ENCODE measurements around the gene TRIOBP.

Gene TRIOBP

DNA sequence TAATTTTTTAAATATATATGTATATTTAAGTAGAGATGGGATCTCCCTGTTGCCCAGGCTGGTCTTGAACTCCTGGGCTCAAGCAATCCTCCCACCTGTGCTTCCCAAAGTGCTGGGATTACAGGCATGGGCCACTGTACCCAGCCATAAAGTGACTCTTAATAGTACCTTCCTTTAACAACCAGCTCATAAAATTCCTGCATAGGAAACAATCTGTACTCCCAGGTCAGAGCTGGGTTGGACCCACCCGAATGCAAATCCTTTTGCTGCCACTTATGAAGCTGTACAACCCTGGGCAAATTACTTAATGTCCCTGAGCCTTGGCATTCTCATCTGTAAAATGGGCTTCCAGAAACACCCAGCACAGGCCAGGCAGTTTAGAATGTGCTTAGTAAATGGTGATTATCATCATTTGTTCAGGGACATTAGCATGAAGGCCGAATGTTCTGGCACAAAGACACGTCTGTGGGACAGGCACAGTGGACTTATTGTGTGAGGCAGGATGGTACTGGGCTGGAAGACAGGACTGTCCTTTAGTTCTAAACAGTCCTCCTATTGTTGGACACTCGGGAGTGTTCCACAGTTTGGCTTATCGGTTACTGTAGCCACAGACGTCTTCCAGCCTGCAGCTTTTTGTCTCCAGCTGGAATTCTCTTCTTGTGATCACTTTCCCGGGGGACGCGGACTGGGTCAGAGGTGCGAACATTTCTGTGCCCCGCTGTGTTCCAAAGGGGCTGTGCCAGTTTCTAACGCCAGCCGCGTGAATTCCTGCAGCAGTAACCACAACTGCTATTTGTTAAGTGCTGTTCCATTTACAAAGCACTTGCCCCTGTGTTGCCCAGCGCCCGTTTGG, 32.4 kb upstream of the TRIOBP start:
- no peak for DNase-seq

DNA sequence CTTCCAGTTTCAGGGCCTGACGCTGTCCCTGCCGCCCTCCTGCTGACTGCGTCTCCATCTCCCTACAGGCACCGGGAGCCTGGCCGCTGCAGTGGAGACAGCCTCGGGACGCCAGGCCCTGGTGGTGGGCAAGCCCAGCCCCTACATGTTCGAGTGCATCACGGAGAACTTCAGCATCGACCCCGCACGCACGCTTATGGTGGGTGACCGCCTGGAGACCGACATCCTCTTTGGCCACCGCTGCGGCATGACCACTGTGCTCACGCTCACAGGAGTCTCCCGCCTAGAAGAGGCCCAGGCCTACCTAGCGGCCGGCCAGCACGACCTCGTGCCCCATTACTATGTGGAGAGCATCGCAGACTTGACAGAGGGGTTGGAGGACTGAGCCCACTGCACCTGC, 31.4 kb upstream of the TRIOBP start:
- DNase-seq = no peak

DNA sequence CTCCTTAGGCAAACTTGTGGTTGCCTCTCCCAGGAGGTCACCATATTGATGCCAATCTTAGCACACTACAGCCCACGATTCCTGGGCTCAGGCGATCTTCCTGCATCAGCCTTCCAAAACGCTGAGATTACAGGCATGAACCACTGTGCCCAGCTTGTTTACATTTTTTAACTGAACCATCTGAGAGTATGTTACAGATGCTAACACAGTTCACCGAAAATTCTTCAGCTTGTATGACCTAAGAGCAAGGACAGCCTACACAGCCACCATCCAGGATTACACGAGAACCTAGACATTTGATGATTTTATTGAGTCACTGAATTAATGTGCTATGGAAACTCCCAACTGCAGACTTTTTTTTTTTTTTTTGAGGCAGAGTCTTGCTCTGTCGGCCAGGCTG, 27.3 kb upstream of the TRIOBP start:
- DNase-seq = no peak

DNA sequence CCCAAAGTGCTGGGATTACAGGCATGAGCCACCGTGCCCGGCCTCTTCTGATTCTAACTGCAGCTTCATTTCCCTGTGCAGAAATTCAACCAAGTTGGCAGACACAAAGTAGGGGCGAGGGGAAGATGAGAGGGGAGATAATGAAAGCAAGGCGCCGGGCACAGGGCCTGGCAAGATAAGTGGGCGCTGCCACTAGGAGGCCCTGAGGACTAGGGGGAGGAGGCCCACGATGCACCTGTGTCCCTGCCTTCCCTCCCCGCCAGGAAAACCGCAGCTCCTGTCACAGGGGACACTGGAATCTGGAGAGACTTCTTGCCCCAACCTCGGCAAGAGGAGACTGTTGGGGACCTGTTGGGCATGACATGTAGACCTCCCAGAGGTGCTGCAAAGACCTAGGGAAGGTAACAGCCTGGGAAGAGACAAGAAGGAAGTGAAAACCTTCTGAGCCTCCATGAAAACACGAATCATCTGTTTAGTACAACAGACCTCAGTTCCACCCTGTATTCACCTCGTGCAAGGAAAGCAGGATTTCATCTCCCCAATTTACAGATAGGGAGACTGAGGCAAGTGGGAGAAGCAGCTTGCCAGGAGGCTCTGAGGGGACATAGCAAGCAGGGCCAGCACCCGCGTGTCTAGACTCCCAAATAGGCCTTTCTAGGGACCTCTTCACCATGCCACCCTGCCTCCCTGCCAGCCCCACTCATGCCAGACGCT, 24.5 kb upstream of the TRIOBP start:
- no peak for DNase-seq

DNA sequence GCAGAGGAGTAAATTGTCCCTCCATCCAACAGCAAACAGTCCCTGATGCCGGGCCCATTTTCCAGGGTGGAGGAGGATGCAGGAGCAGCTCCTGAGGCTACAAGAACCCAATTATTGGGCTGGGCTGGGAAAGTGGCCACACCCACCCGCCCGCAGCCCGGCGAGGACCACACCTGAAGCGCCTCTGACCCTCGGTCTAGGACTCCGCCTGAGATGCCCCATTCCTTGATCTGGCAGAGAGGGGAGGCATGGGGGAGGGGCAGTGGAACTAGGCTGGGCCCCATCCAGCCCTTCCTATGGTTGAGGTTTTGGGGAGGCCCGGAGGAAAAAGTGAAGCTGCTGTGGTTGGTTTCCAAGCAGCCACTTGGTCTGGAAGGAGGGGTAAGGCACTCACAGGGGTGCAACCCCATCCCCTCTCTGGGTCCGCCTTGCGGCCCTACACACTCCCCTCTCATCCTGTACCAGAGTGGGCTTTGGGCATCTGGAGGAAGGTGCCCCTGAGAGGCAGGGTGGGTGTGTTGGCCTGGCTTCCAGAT, 23.9 kb upstream of the TRIOBP start:
- no peak for DNase-seq

- DNase-seq = no peak
Observed at GRCh38 chr22:37674248-37674647, 22.6 kb upstream of the TRIOBP start.

- peak; percentile 35 for DNase-seq
Observed at GRCh38 chr22:37674951-37675929, 21.6 kb upstream of the TRIOBP start, which contains the start of gene LGALS1. LGALS1 (plus strand) TSS chr22:37675636; CDS start chr22:37675703, 67 bp downstream.

GRCh38 chr22:37675930-37676735, 20.7 kb upstream of the TRIOBP start:
- DNase-seq = no peak

DNA sequence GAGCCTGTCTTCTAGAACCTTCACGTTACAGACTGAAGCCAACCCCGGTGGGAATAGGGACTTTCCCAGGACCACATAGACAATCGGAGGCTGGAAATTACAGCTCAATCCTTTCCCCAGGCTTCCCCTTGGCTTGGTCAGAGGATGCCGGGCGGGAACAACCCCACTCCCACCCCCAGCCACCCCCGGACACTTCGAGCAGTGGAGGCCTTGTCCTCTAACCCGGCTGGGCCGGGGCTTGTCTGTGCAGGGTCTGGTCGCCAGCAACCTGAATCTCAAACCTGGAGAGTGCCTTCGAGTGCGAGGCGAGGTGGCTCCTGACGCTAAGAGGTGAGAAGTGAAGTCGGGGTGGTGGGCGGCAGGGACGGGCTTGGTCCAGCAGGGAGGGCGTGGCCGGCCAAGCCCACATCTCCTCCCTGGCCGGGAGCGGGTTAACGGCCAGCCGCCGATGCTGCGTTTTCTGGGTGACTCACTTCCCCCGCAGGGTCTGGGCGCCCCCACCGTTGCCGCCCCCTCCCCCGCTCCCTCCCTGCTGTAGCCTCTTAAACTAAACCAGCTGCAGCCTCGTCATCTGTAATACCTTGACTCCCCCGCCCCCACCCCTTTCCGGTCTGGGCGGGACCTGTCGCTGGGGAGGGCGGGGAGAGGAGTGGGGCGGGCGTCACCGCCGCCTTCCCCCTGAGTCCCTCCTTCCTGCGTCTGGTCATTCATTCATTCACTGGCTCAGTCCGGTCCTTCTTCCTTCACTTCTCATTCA, 19.9 kb upstream of the TRIOBP start:
- no peak for DNase-seq

DNA sequence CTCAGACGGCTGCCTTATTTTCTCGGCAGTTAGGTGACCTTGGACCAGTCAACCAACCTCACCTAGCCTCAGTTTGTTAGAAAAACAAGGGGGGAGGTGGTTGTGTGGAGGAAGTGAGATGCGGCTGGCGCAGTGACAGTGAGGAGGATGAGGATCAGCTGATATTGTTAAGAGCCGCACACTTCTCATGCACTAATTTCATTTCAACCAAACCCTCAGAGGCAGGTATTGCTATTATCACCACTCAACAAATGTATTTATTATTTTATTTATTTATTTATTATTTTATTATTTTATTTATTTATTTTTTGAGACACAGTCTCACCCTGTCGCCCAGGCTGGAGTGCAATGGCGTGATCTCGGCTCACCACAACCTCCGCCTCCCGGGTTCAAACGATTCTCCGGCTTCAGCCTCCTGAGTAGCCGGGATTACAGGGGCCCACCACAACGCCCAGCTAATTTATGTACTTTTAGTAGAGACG, 19.3 kb upstream of the TRIOBP start:
- DNase-seq = no peak

DNA sequence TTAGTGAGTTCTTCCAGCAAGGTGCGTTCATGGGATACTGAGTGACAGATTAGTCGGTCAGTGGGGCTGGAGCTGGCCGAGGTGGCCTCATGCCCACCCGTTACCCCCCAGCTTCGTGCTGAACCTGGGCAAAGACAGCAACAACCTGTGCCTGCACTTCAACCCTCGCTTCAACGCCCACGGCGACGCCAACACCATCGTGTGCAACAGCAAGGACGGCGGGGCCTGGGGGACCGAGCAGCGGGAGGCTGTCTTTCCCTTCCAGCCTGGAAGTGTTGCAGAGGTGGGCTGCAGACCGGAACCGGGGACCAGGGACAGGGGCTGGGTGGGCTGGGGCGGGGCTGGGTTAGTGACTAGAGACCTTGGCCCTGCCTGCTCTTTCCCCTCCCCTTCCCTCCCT, 18.5 kb upstream of the TRIOBP start:
- DNase-seq = no peak

DNA sequence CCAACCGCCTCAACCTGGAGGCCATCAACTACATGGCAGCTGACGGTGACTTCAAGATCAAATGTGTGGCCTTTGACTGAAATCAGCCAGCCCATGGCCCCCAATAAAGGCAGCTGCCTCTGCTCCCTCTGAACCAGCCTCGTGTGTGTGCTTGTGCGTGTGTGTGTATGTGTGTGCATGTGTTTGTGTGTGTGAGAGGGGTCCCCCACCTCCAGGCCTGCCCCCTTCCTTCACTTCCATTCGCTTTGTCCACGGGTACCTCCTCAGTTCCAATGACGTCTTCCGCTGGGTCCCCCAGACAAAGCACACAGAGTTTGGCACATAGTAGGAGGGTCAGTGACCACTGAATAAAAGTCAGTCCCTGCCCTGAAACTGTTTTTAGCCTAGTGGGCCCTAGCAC, 17.2 kb upstream of the TRIOBP start:
- DNase-seq = no peak

DNA sequence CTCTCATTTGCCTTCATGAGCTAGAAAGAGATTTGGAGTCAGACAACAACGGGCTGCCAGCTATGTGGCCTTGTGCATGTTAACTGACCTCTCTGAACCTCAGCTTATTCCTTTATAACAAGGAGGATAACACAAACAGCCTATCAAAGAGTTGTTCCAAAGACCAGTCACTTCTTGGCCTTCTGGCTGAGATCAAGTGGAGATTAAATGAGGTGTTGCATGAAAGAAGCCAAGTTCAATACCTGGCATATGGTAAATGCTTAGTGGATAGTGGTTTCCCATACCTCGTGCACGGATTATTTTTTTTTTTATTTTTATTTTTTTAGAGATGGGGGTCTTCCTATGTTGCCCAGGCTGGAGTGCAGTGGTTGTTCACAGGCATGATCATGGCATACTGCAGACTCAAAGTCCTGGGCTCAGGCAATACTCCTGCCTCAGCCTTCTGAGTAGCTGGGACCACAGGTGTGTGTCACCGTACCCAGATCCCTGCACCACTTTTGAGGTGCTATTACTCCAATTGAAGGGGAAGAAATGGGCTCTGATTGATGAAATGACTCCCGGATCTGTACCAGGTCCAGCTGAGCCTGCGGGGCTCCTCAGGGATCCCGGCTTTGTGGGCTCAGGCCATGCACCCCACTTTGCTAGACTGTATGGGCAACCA, 16.5 kb upstream of the TRIOBP start:
- no peak for DNase-seq

DNA sequence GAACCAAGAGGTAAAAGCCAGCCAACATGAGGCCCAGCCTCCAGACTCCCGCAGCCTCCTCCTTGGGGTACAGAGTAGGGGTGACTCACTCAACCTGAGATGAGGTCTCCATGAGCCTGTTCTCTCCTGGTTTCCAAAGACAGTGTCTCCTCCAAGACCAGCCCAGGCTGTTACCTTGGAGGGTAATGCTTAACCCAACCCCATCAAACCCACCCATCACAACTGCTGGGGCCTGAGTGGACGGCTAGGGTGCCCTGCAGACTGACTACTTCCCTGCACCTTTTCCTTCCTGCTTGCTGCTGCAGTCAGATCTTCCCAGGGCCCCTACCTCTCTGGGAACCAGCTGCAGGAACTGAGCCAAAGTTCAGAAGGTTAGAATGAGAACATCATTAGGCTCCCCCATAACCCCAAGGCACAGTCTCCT, 15.8 kb upstream of the TRIOBP start:
- no peak for DNase-seq

GRCh38 chr22:37681556-37682049, 15.2 kb upstream of the TRIOBP start:
- peak; percentile 7 for DNase-seq

GRCh38 chr22:37684803-37685615, 11.8 kb upstream of the TRIOBP start:
- no peak for DNase-seq

- DNase-seq = peak; percentile 70
Observed at GRCh38 chr22:37686002-37686982, 10.6 kb upstream of the TRIOBP start, which contains the start of gene NOL12. NOL12 (plus strand) TSS chr22:37686343; CDS start chr22:37686393, 50 bp downstream.

- DNase-seq = no peak
Observed at GRCh38 chr22:37690407-37690806, 6.4 kb upstream of the TRIOBP start.

All from NCI-H446 treated with DMSO at 0.1 percent for 48 hours (cell line).